ENCODE results near the gene NRXN3. TPM values are rescaled to one million over a fixed set of nuclear protein-coding genes. Genes with fewer than 3 reads are reported as not detected.

Gene NRXN3
- total RNA-seq, 1 experiment from 2014 or later: not detected

GRCh38 chr14:78325911-78326310 is 155.7 kb downstream of the NRXN3 start:
- Histone ChIP-seq H3K36me3 (ENCODE audit: control insufficient read depth, insufficient read depth, low read length) (no peaks in the 10 kb centered on the region), H3K27me3 (ENCODE audit: control insufficient read depth, insufficient read depth, low read length) (no peaks in the 10 kb centered on the region), H3K9me3 (ENCODE audit: control insufficient read depth, insufficient read depth, low read depth, low read length) (no peaks in the 10 kb centered on the region), H3K4me3 (ENCODE audit: low read depth in 2 of 2, low read length in 2 of 2) (no peak overlapping the region), H3K27ac (ENCODE audit: low read length) (no peak overlapping the region), H3K4me1 (ENCODE audit: control insufficient read depth, insufficient read depth, low read length) (no peaks in the 10 kb centered on the region)
- BruUV-seq (replicated peaks): no TSS peak
- DNase-seq (ENCODE audit: low read depth, low spot score) (no peak), ATAC-seq (no peak)
- ChIA-PET POLR2A (no interaction called here), CTCF (no interaction called here)
- in situ Hi-C loops (cut with HindIII; ENCODE audit: low pct_unique_long_range_greater_than_20kb, low sequenced_read_pairs) (no loop called here), intact Hi-C loops (cut with micrococcal nuclease; ENCODE audit: unreplicated experiment) (no loop called here)
- TF ChIP-seq SIN3A (IDR thresholded peaks at IDR 0.05; ENCODE audit: borderline replicate concordance, insufficient read depth, low read depth, low read length): no peak
- no peak for TF ChIP-seq TCF7L2 (IDR thresholded peaks at IDR 0.05; ENCODE audit: low read depth, low read length)
- no peak for TF ChIP-seq POLR2AphosphoS5 (IDR thresholded peaks at IDR 0.05; ENCODE audit: low read depth, low read length)
- TF ChIP-seq REST (IDR thresholded peaks at IDR 0.05; ENCODE audit: insufficient read depth in 1 of 2, low read depth in 2 of 2, low read length in 1 of 2): no peak
- no peak for TF ChIP-seq CTCF (IDR thresholded peaks at IDR 0.05)

DNA sequence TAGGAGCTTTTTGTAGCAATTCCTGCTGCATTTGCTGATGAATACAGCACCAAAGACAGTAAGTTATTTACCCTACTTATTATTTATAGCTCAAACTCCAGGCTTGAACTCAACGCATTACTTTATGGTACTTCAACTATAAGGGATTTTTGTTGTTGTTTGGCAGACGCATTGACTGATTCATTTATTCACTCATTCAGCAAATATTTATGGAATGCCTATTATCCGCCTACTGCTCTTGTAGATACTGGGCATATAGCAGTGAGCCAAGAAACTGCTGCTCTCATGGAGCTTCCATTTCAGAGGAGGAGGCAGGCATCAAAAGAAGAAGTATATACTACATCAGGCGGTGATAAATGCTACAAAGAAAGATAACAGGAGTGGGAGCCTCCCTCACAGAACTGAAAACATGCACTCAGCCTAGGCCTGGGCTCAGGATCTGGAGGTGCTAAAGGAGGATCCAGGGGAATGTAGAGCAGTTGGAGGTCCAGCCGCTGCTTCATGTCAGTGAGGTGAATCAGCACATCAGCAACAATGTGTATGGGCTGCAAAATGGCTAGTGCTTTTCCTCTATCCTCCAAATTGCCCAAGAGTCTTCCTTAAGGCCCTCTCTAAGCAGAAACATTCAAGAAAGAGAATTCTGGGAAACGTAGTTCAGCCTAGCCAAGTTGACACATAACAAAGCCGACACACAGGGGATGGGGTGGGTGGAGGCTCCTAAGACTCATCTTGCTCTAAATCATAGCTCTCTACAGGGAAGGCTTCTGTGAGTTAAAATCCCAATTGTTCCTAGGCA is 157.5 kb downstream of the NRXN3 start:
- ATAC-seq (no peak), DNase-seq (ENCODE audit: low read depth, low spot score) (no peak)
- in situ Hi-C loops (cut with HindIII; ENCODE audit: low pct_unique_long_range_greater_than_20kb, low sequenced_read_pairs) (no loop called here), intact Hi-C loops (cut with micrococcal nuclease; ENCODE audit: unreplicated experiment) (no loop called here)
- Histone ChIP-seq H3K27me3 (ENCODE audit: control insufficient read depth, insufficient read depth, low read length) (no peaks in the 10 kb centered on the region), H3K36me3 (ENCODE audit: control insufficient read depth, insufficient read depth, low read length) (no peaks in the 10 kb centered on the region), H3K4me3 (ENCODE audit: low read depth in 2 of 2, low read length in 2 of 2) (no peak overlapping the region), H3K9me3 (ENCODE audit: control insufficient read depth, insufficient read depth, low read depth, low read length) (no peaks in the 10 kb centered on the region), H3K4me1 (ENCODE audit: control insufficient read depth, insufficient read depth, low read length) (no peaks in the 10 kb centered on the region), H3K27ac (ENCODE audit: low read length) (no peak overlapping the region)
- ChIA-PET CTCF (no interaction called here), POLR2A (no interaction called here)
- BruUV-seq (replicated peaks): no TSS peak
- TF ChIP-seq TCF7L2 (IDR thresholded peaks at IDR 0.05; ENCODE audit: low read depth, low read length): no peak
- no peak for TF ChIP-seq POLR2AphosphoS5 (IDR thresholded peaks at IDR 0.05; ENCODE audit: low read depth, low read length)
- no peak for TF ChIP-seq REST (IDR thresholded peaks at IDR 0.05; ENCODE audit: insufficient read depth in 1 of 2, low read depth in 2 of 2, low read length in 1 of 2)
- TF ChIP-seq CTCF (IDR thresholded peaks at IDR 0.05): no peak
- TF ChIP-seq SIN3A (IDR thresholded peaks at IDR 0.05; ENCODE audit: borderline replicate concordance, insufficient read depth, low read depth, low read length): no peak

All from Panc1 (cell line).